Lower leg skin (tissue), 4 donors: ENCODE data around the gene MLLT3. TPM values are rescaled to one million over a fixed set of nuclear protein-coding genes. Genes with fewer than 3 reads are reported as not detected.

Experiments
- DNase-seq, 2 donors: peaks; one replicate each; pipeline ENCODE4 v3.0.0-alpha.2; 2019; ENCODE audit warnings: low spot score in 2 of 2
- H3K4me3 ChIP-seq: fragments of 200-600 bp; sonication (generic); 2 replicates; pipeline ENCODE4 v1.5.1; 2017; ENCODE audit warnings: mild to moderate bottlenecking, low read depth; ENCODE audit not compliant: poor library complexity, severe bottlenecking
- CTCF ChIP-seq, 3 donors: fragments of 450-650 bp; IDR thresholded peaks; one replicate each; pipeline ENCODE4 v1.5.1; 2016; ENCODE audit warnings: antibody characterized with exemption in 3 of 3, mild to moderate bottlenecking in 3 of 3, moderate library complexity in 2 of 3
- POLR2A ChIP-seq, 2 donors: fragments of 450-650 bp; IDR thresholded peaks; one replicate each; pipeline ENCODE4 v1.6.1; 2016 to 2017; ENCODE audit warnings: antibody characterized with exemption in 2 of 2, mild to moderate bottlenecking in 1 of 2, moderate library complexity in 1 of 2
- WGBS, 2 donors: methylation state at CpG; one replicate each; pipeline ENCODE4 v1.1.5; 2018; 5-methylcytosine and 5-hydroxymethylcytosine counted together
- intact Hi-C: fragments of 100-400 bp; cut with DNase I; formaldehyde crosslinking; loops from one replicate; pipeline ENCODE4 v1.15.0; 2023; ENCODE audit warnings: low total_unique reads
- total RNA-seq, 4 donors: library from RNA; depleted of rRNA; stranded (reverse); fragments of >200 nt; gene quantifications; one replicate each; pipeline ENCODE4 v1.1.0, GENCODE V29; 2016

The MLLT3 gene
- total RNA-seq, 4 donors from 2014 or later = 10.6 to 15.2 (median 12.5) TPM

GRCh38 chr9:20397348-20397747, 225.0 kb downstream of the MLLT3 start:
- WGBS, 2 donors = 87 to 94% methylated on average over 4 of the region's 4 CpGs
- intact Hi-C loops = no loop called here
- H3K4me3 ChIP-seq = no peak overlapping the region
- DNase-seq = no peak
- TF ChIP-seq POLR2A (IDR thresholded peaks at IDR 0.05) = no peak
- no peak for TF ChIP-seq CTCF (IDR thresholded peaks at IDR 0.05)

GRCh38 chr9:20396509-20396908, 225.8 kb downstream of the MLLT3 start:
- intact Hi-C loops = no loop called here
- no peak overlapping the region for H3K4me3 ChIP-seq
- DNase-seq = no peak
- 89 to 90% methylated on average over 2 of the region's 2 CpGs for WGBS, 2 donors
- TF ChIP-seq POLR2A (IDR thresholded peaks at IDR 0.05) (no peak), CTCF (IDR thresholded peaks at IDR 0.05) (no peak)

GRCh38 chr9:20395651-20396050, 226.6 kb downstream of the MLLT3 start:
- H3K4me3 ChIP-seq = no peak overlapping the region
- no peak for TF ChIP-seq POLR2A (IDR thresholded peaks at IDR 0.05)
- no peak for TF ChIP-seq CTCF (IDR thresholded peaks at IDR 0.05)
- WGBS, 2 donors = 42 to 43% methylated on average over 2 of the region's 2 CpGs
- intact Hi-C loops = no loop called here
- no peak for DNase-seq

- 61 to 72% methylated on average over 5 of the region's 5 CpGs for WGBS, 2 donors
Observed at GRCh38 chr9:20394969-20395368, 227.3 kb downstream of the MLLT3 start.

GRCh38 chr9:20391208-20391607, 231.1 kb downstream of the MLLT3 start:
- H3K4me3 ChIP-seq = no peak overlapping the region
- TF ChIP-seq POLR2A (IDR thresholded peaks at IDR 0.05) = no peak
- TF ChIP-seq CTCF (IDR thresholded peaks at IDR 0.05) = no peak
- 90 to 92% methylated on average over 1 of the region's 1 CpG for WGBS, 2 donors
- intact Hi-C loops = no loop called here
- DNase-seq = no peak

More at GRCh38 chr9:20394969-20395368, 227.3 kb downstream of the MLLT3 start:
- intact Hi-C loops = no loop called here
- no peak for DNase-seq
- TF ChIP-seq POLR2A (IDR thresholded peaks at IDR 0.05) = no peak
- TF ChIP-seq CTCF (IDR thresholded peaks at IDR 0.05) = no peak
- no peak overlapping the region for H3K4me3 ChIP-seq

- TF ChIP-seq CTCF (IDR thresholded peaks at IDR 0.05) = no peak
- no peak for TF ChIP-seq POLR2A (IDR thresholded peaks at IDR 0.05)
- intact Hi-C loops = no loop called here
- DNase-seq = no peak
- H3K4me3 ChIP-seq = no peak overlapping the region
Observed at GRCh38 chr9:20390400-20390799, 231.9 kb downstream of the MLLT3 start.
